Central memory CD4-positive, alpha-beta T cell (primary cell): ENCODE measurements around the gene RBMS1.
"Not testable (repeated sequence)": the region's sequence is repeated elsewhere in the genome, so short reads cannot be mapped to it uniquely, and the experiment has no call there.

ENCODE experiments used
- DNase-seq: peaks from one replicate; pipeline ENCODE4 v3.0.0; 2022

The RBMS1 gene

GRCh38 chr2:160377204-160377995 lies 116.2 kb downstream of the RBMS1 start:
- DNase-seq = no peak

GRCh38 chr2:160376576-160376975 lies 117.0 kb downstream of the RBMS1 start:
- no peak for DNase-seq

GRCh38 chr2:160375802-160376469 lies 117.7 kb downstream of the RBMS1 start:
- DNase-seq = no peak

- DNase-seq = no peak
Measured at GRCh38 chr2:160375037-160375436, 118.6 kb downstream of the RBMS1 start.

GRCh38 chr2:160373666-160374065 lies 119.9 kb downstream of the RBMS1 start:
- DNase-seq = no peak

GRCh38 chr2:160373263-160373662 lies 120.3 kb downstream of the RBMS1 start:
- no peak for DNase-seq

- DNase-seq = no peak
Measured at GRCh38 chr2:160372585-160372984, 121.0 kb downstream of the RBMS1 start.

GRCh38 chr2:160372010-160372356 lies 121.6 kb downstream of the RBMS1 start:
- no peak for DNase-seq

GRCh38 chr2:160371251-160372009 lies 122.2 kb downstream of the RBMS1 start:
- DNase-seq = no peak

GRCh38 chr2:160368988-160369930 lies 124.3 kb downstream of the RBMS1 start:
- no peak for DNase-seq

GRCh38 chr2:160367887-160368286 lies 125.7 kb downstream of the RBMS1 start:
- no peak for DNase-seq

- DNase-seq = not testable (repeated sequence)
Measured at GRCh38 chr2:160367139-160367538, 126.5 kb downstream of the RBMS1 start.

- no peak for DNase-seq
Measured at GRCh38 chr2:160366474-160366873, 127.1 kb downstream of the RBMS1 start.

GRCh38 chr2:160365716-160366367 lies 127.8 kb downstream of the RBMS1 start:
- DNase-seq = no peak

- DNase-seq = no peak
Measured at GRCh38 chr2:160364364-160364763, 129.2 kb downstream of the RBMS1 start.

GRCh38 chr2:160363961-160364360 lies 129.6 kb downstream of the RBMS1 start:
- DNase-seq = no peak

- no peak for DNase-seq
Measured at GRCh38 chr2:160363055-160363454, 130.6 kb downstream of the RBMS1 start.

GRCh38 chr2:160362541-160362940 lies 131.1 kb downstream of the RBMS1 start:
- DNase-seq = no peak

GRCh38 chr2:160362018-160362417 lies 131.6 kb downstream of the RBMS1 start:
- no peak for DNase-seq

- no peak for DNase-seq
Measured at GRCh38 chr2:160360089-160360757, 133.4 kb downstream of the RBMS1 start.

GRCh38 chr2:160358046-160358445 lies 135.6 kb downstream of the RBMS1 start:
- no peak for DNase-seq
